ENCODE data around the gene SEC31A.

DNA sequence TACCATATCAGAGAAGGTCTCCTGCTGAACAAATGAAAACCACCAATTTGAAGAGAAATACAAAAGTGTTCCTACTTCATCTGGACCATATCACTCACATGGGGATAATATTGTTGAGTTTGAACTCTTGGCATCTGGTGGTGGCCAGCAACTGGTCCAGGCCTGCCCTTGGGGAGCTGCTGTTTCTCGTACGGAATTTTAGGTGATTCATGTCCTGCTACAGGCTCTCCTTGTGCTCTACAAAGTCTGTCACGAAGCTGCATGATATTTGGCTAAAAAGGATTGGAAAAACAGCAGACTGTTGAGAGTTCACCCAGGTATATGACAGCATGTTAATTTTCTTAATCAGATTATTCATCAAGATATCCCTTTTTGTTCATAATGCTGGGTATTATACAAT is 42.2 kb downstream of the SEC31A start:
- TF ChIP-seq, protein P1, sequence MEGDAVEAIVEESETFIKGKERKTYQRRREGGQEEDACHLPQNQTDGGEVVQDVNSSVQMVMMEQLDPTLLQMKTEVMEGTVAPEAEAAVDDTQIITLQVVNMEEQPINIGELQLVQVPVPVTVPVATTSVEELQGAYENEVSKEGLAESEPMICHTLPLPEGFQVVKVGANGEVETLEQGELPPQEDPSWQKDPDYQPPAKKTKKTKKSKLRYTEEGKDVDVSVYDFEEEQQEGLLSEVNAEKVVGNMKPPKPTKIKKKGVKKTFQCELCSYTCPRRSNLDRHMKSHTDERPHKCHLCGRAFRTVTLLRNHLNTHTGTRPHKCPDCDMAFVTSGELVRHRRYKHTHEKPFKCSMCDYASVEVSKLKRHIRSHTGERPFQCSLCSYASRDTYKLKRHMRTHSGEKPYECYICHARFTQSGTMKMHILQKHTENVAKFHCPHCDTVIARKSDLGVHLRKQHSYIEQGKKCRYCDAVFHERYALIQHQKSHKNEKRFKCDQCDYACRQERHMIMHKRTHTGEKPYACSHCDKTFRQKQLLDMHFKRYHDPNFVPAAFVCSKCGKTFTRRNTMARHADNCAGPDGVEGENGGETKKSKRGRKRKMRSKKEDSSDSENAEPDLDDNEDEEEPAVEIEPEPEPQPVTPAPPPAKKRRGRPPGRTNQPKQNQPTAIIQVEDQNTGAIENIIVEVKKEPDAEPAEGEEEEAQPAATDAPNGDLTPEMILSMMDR (IDR thresholded peaks at IDR 0.05), result no peak
- TF ChIP-seq, protein P2, sequence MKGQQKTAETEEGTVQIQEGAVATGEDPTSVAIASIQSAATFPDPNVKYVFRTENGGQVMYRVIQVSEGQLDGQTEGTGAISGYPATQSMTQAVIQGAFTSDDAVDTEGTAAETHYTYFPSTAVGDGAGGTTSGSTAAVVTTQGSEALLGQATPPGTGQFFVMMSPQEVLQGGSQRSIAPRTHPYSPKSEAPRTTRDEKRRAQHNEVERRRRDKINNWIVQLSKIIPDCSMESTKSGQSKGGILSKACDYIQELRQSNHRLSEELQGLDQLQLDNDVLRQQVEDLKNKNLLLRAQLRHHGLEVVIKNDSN (CRISPR knock-in tag; IDR thresholded peaks at IDR 0.05), result no peak
- TF ChIP-seq, protein P3, sequence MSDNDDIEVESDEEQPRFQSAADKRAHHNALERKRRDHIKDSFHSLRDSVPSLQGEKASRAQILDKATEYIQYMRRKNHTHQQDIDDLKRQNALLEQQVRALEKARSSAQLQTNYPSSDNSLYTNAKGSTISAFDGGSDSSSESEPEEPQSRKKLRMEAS (CRISPR knock-in tag; IDR thresholded peaks at IDR 0.05), result no peak
- no peak for TF ChIP-seq NR2C2 (CRISPR knock-in tag; IDR thresholded peaks at IDR 0.05)
- no peak for TF ChIP-seq RELA (CRISPR knock-in tag; IDR thresholded peaks at IDR 0.05; ENCODE audit: borderline replicate concordance)
- TF ChIP-seq, protein P4, sequence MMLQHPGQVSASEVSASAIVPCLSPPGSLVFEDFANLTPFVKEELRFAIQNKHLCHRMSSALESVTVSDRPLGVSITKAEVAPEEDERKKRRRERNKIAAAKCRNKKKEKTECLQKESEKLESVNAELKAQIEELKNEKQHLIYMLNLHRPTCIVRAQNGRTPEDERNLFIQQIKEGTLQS (CRISPR knock-in tag; conservative IDR thresholded peaks at IDR 0.05), result no peak
